HepG2 (cell line): ENCODE measurements around the gene ZFP1. TPM values are rescaled to one million over a fixed set of nuclear protein-coding genes. Genes with fewer than 3 reads are reported as not detected.

Experiments
- CC2D1A ChIP-seq: sonication (generic); formaldehyde crosslinking; IDR thresholded peaks from 2 replicates; pipeline ENCODE4 v1.8.1; 2023; ENCODE audit warnings: mild to moderate bottlenecking, missing genetic modification reagents
- FOSL2 ChIP-seq: sonication (generic); formaldehyde crosslinking; IDR thresholded peaks from 2 replicates; pipeline ENCODE4 v1.4.0; 2020; ENCODE audit warnings: missing genetic modification reagents
- HNRNPL ChIP-seq: fragments of 200-400 bp; formaldehyde crosslinking; IDR thresholded peaks from 2 replicates; pipeline ENCODE4 v1.6.1; 2017; ENCODE audit warnings: mild to moderate bottlenecking, low read depth, low read length
- IRF9 ChIP-seq: sonication (generic); formaldehyde crosslinking; IDR thresholded peaks from 2 replicates; pipeline ENCODE4 v1.8.0; 2022; ENCODE audit warnings: missing genetic modification reagents, mild to moderate bottlenecking, borderline replicate concordance
- MAF1 ChIP-seq: sonication (generic); formaldehyde crosslinking; IDR thresholded peaks from 2 replicates; pipeline ENCODE4 v1.5.0; 2020; ENCODE audit warnings: missing genetic modification reagents, borderline replicate concordance
- MAFG ChIP-seq: sonication (generic); formaldehyde crosslinking; IDR thresholded peaks from 2 replicates; pipeline ENCODE4 v1.5.1; 2020; ENCODE audit warnings: mild to moderate bottlenecking, missing genetic modification reagents
- NBN ChIP-seq: fragments of 450-650 bp; conservative IDR thresholded peaks from 2 replicates; pipeline ENCODE4 v1.6.1; 2017
- PITX1 ChIP-seq: sonication (generic); formaldehyde crosslinking; IDR thresholded peaks from 2 replicates; pipeline ENCODE4 v1.5.1; 2020; ENCODE audit warnings: mild to moderate bottlenecking, missing genetic modification reagents
- RARG ChIP-seq: sonication (generic); formaldehyde crosslinking; IDR thresholded peaks from 2 replicates; pipeline ENCODE4 v1.4.0; 2020; ENCODE audit warnings: low read depth, mild to moderate bottlenecking, missing genetic modification reagents
- REST ChIP-seq, 2 experiments: IDR thresholded peaks; 2 replicates each; pipeline ENCODE4 v1.6.1; 2011 to 2012; ENCODE audit warnings: low read length in 2 of 2, borderline replicate concordance in 1 of 2, low read depth in 1 of 2, mild to moderate bottlenecking in 1 of 2, moderate library complexity in 1 of 2
- SP5 ChIP-seq: IDR thresholded peaks from 2 replicates; pipeline ENCODE4 v1.6.1; 2016; ENCODE audit warnings: low read depth, borderline replicate concordance
- ZBTB38 ChIP-seq: sonication (generic); formaldehyde crosslinking; IDR thresholded peaks from 2 replicates; pipeline ENCODE4 v1.5.1; 2020; ENCODE audit warnings: mild to moderate bottlenecking, missing genetic modification reagents
- ZFP36L2 ChIP-seq: sonication (generic); formaldehyde crosslinking; IDR thresholded peaks from 2 replicates; pipeline ENCODE4 v1.4.0; 2020; ENCODE audit warnings: missing genetic modification reagents
- ZFP37 ChIP-seq: sonication (generic); formaldehyde crosslinking; IDR thresholded peaks from 2 replicates; pipeline ENCODE4 v1.4.0; 2020; ENCODE audit warnings: missing genetic modification reagents, borderline replicate concordance
- ZNF3 ChIP-seq: IDR thresholded peaks from 2 replicates; pipeline ENCODE4 v1.7.0; 2017; ENCODE audit warnings: inconsistent platforms
- ZNF317 ChIP-seq: sonication (generic); formaldehyde crosslinking; IDR thresholded peaks from 2 replicates; pipeline ENCODE4 v1.5.0; 2020; ENCODE audit warnings: mild to moderate bottlenecking, missing genetic modification reagents
- ZNF33B ChIP-seq: sonication (generic); formaldehyde crosslinking; IDR thresholded peaks from 2 replicates; pipeline ENCODE4 v1.5.1; 2020; ENCODE audit warnings: mild to moderate bottlenecking, missing genetic modification reagents
- ZNF460 ChIP-seq: sonication (generic); formaldehyde crosslinking; IDR thresholded peaks from 2 replicates; pipeline ENCODE4 v1.5.1; 2020; ENCODE audit warnings: missing genetic modification reagents, mild to moderate bottlenecking, borderline replicate concordance
- ZNF615 ChIP-seq: sonication (generic); formaldehyde crosslinking; IDR thresholded peaks from 2 replicates; pipeline ENCODE4 v1.5.0; 2020; ENCODE audit warnings: mild to moderate bottlenecking, missing genetic modification reagents, borderline replicate concordance
- ZNF616 ChIP-seq: sonication (generic); formaldehyde crosslinking; IDR thresholded peaks from 2 replicates; pipeline ENCODE4 v1.5.0; 2020; ENCODE audit warnings: low read depth, mild to moderate bottlenecking, missing genetic modification reagents
- ZNF619 ChIP-seq: sonication (generic); formaldehyde crosslinking; IDR thresholded peaks from 2 replicates; pipeline ENCODE4 v1.4.0; 2020; ENCODE audit warnings: mild to moderate bottlenecking, missing genetic modification reagents
- ZNF792 ChIP-seq: IDR thresholded peaks from 2 replicates; pipeline ENCODE4 v1.6.1; 2016
- ZSCAN31 ChIP-seq: sonication (generic); formaldehyde crosslinking; IDR thresholded peaks from 2 replicates; pipeline ENCODE4 v1.5.0; 2020; ENCODE audit warnings: low read depth, mild to moderate bottlenecking, missing genetic modification reagents
- ZSCAN9 ChIP-seq: IDR thresholded peaks from 2 replicates; pipeline ENCODE4 v1.6.1; 2016; ENCODE audit warnings: borderline replicate concordance
- polyA plus RNA-seq, 8 experiments: library from polyadenylated mRNA; depleted of rRNA in 3 of 8; stranded (reverse) in 7 of 8; unstranded in 1 of 8; fragments of >200 nt; fragmentation: Illumina TruSeq in 4 of 8; extraction: Trizol in 4 of 8; gene quantifications; 2 replicates each; pipeline versions ENCODE4 v1.2.1 to v1.2.3, GENCODE V29; 2011 to 2016; ENCODE audit warnings: low read depth in 4 of 8, missing spikeins in 1 of 8, mixed read lengths in 1 of 8; ENCODE audit not compliant: insufficient read depth in 1 of 8
- total RNA-seq, 5 experiments: library from RNA; depleted of rRNA; stranded (reverse); fragments of >200 nt; fragmentation: Illumina TruSeq; extraction: Trizol; gene quantifications; 2 replicates each; pipeline ENCODE4 v1.2.3, GENCODE V29; 2016; ENCODE audit warnings: low read depth in 1 of 5
- TF ChIP-seq, protein P1 (sequence below): sonication (generic); formaldehyde crosslinking; IDR thresholded peaks from 2 replicates; pipeline ENCODE4 v1.4.0; 2020; ENCODE audit warnings: missing genetic modification reagents

Gene ZFP1
- total and polyA plus RNA-seq, 2 of the 13 experiments (the other 11 are each of a cell fraction or from before 2014, with no cell fraction given) = 8.3 to 14.0 TPM

- peak; percentile 44; the same call in 1 of the 2 replicates for TF ChIP-seq ZBTB38
- TF ChIP-seq PITX1 (CRISPR knock-in tag) = no peak
- no peak for TF ChIP-seq RARG (CRISPR knock-in tag)
- no peak for TF ChIP-seq MAFG (CRISPR knock-in tag)
- TF ChIP-seq ZNF33B (CRISPR knock-in tag) = no peak
- TF ChIP-seq NBN = no peak
- TF ChIP-seq ZNF317 (CRISPR knock-in tag) = no peak
- TF ChIP-seq MAF1 (CRISPR knock-in tag) = no peak
- no peak for TF ChIP-seq ZNF619 (CRISPR knock-in tag)
- no peak for TF ChIP-seq ZNF460 (CRISPR knock-in tag)
- no peak for TF ChIP-seq REST (IDR thresholded peaks at IDR 0.05; ENCODE audit: borderline replicate concordance in 1 of 2, low read depth in 1 of 2, low read length in 2 of 2)
- TF ChIP-seq, protein P1, sequence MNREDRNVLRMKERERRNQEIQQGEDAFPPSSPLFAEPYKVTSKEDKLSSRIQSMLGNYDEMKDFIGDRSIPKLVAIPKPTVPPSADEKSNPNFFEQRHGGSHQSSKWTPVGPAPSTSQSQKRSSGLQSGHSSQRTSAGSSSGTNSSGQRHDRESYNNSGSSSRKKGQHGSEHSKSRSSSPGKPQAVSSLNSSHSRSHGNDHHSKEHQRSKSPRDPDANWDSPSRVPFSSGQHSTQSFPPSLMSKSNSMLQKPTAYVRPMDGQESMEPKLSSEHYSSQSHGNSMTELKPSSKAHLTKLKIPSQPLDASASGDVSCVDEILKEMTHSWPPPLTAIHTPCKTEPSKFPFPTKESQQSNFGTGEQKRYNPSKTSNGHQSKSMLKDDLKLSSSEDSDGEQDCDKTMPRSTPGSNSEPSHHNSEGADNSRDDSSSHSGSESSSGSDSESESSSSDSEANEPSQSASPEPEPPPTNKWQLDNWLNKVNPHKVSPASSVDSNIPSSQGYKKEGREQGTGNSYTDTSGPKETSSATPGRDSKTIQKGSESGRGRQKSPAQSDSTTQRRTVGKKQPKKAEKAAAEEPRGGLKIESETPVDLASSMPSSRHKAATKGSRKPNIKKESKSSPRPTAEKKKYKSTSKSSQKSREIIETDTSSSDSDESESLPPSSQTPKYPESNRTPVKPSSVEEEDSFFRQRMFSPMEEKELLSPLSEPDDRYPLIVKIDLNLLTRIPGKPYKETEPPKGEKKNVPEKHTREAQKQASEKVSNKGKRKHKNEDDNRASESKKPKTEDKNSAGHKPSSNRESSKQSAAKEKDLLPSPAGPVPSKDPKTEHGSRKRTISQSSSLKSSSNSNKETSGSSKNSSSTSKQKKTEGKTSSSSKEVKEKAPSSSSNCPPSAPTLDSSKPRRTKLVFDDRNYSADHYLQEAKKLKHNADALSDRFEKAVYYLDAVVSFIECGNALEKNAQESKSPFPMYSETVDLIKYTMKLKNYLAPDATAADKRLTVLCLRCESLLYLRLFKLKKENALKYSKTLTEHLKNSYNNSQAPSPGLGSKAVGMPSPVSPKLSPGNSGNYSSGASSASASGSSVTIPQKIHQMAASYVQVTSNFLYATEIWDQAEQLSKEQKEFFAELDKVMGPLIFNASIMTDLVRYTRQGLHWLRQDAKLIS (CRISPR knock-in tag) = no peak
- no peak for TF ChIP-seq ZNF616 (CRISPR knock-in tag)
- peak; percentile 35; the same call in 1 of the 2 replicates for TF ChIP-seq FOSL2 (CRISPR knock-in tag)
- TF ChIP-seq ZFP36L2 = no peak
- no peak for TF ChIP-seq HNRNPL
- no peak for TF ChIP-seq ZNF615 (CRISPR knock-in tag)
- no peak for TF ChIP-seq ZSCAN9
- TF ChIP-seq ZSCAN31 (CRISPR knock-in tag) = no peak
- no peak for TF ChIP-seq CC2D1A (CRISPR knock-in tag)
- no peak for TF ChIP-seq ZFP37
- TF ChIP-seq ZNF792 = no peak
- no peak for TF ChIP-seq ZNF3 (CRISPR knock-in tag)
- no peak for TF ChIP-seq IRF9 (CRISPR knock-in tag)
- TF ChIP-seq SP5 (CRISPR knock-in tag) = no peak
Measured at GRCh38 chr16:75121949-75122568, 26.3 kb upstream of the ZFP1 start (continued).
